ENCODE measurements around the gene NCKAP5L. TPM values are rescaled to one million over a fixed set of nuclear protein-coding genes. Genes with fewer than 3 reads are reported as not detected.

The NCKAP5L gene
- total RNA-seq, 6 donors from 2014 or later = 21.1 to 58.9 (median 30.8) TPM

DNA sequence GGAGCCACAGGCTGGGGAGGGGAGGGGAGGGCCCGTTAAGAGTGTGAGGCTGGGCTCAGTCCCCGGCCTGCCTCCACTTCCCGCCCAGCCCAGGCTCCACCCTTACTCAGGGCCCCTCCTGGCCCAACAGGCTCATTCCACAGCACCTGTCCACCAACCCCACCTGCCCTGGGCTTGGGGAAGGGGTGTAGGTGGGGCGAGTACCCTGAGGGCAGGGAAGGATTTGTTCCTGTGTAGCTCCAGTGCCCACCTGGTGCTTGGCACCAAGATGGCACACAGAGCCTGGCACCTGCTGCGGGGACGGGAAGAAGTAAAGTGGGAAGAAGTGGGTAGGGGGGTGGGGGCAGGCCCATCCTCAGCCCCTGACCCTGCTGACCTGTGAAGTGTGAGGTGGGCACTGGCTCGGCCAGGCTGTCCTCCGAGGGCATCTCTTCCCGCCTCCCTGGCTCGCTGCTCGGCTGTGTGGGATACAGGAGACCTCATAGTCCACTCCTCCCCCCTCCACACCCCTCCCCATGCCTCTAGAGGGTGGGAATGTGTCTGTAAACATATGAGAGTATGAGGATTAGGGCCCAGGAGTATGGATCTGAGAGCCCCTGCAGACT lies 35.1 kb downstream of the NCKAP5L start:
- Histone ChIP-seq H3K4me1 (no peaks in the 10 kb centered on the region), H3K27ac (no peak overlapping the region), H3K36me3 (peaks cover 0 to 61% (median 44%) of the 10 kb centered on the region in 4 donors), H3K9me3 (no peaks in the 10 kb centered on the region), H3K4me3 (no peak overlapping the region), H3K27me3 (no peaks in the 10 kb centered on the region)
- peak in 1 of 2 donors; percentile 46 for DNase-seq
- 76 to 85% methylated on average over 3 to 11 of the region's 11 CpGs for WGBS, 2 donors
- ATAC-seq (ENCODE audit: low FRiP score in 2 of 2) = no peak
- TF ChIP-seq POLR2A (IDR thresholded peaks at IDR 0.05) = no peak
- no peak for TF ChIP-seq EP300 (IDR thresholded peaks at IDR 0.05)

DNA sequence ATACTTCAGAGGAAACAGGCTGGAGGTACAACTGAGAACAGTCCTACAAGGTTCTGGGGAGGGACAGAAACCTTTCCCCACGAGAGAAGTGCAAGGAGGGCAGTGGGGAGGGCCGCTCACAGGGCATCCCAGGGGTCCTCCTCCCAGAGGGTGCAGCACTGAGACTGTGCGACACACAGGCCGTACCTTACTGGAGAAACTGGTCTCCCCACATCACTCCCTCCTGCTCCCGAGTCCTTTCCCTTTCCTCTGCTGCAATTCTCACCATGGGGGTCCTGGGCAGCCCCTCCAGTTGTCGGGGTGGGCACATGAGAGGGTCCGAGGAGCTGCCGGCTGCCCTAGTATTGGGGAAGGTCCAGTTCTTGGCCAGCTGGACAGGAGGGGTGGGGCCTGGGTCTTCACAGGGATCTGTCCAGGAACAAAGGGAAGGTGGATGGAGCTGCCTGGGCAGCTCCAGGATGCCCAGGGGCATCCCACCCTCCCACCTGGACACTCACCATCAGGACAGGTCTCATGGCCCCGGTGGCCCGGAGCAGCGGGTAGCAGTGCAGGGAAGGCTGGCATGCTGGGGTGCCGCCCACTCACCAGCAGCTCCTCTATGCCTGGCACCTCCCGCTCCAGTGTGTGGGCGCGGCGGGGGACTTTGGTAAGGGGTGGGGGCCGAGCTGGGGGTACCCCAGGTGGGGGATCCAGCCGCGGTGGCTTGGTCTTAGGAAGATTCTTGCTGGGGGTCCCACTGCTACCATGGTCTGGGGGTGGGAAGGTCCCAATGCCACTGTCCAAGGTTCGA lies 35.8 kb downstream of the NCKAP5L start:
- no peak for ATAC-seq (ENCODE audit: low FRiP score in 2 of 2)
- TF ChIP-seq POLR2AphosphoS5 (IDR thresholded peaks at IDR 0.05) (no peak), EP300 (IDR thresholded peaks at IDR 0.05) (no peak), POLR2A (IDR thresholded peaks at IDR 0.05) (no peak)
- TF ChIP-seq, protein P1, sequence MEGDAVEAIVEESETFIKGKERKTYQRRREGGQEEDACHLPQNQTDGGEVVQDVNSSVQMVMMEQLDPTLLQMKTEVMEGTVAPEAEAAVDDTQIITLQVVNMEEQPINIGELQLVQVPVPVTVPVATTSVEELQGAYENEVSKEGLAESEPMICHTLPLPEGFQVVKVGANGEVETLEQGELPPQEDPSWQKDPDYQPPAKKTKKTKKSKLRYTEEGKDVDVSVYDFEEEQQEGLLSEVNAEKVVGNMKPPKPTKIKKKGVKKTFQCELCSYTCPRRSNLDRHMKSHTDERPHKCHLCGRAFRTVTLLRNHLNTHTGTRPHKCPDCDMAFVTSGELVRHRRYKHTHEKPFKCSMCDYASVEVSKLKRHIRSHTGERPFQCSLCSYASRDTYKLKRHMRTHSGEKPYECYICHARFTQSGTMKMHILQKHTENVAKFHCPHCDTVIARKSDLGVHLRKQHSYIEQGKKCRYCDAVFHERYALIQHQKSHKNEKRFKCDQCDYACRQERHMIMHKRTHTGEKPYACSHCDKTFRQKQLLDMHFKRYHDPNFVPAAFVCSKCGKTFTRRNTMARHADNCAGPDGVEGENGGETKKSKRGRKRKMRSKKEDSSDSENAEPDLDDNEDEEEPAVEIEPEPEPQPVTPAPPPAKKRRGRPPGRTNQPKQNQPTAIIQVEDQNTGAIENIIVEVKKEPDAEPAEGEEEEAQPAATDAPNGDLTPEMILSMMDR (IDR thresholded peaks at IDR 0.05) = no peak
- Histone ChIP-seq H3K27ac (no peak overlapping the region), H3K9me3 (no peaks in the 10 kb centered on the region), H3K4me1 (no peaks in the 10 kb centered on the region), H3K36me3 (peaks cover 0 to 54% (median 38%) of the 10 kb centered on the region in 4 donors), H3K4me3 (no peak overlapping the region), H3K27me3 (no peaks in the 10 kb centered on the region)
- peak in 1 of 2 donors; percentile 56 for DNase-seq
- WGBS, 2 donors = 91 to 96% methylated on average over 7 to 20 of the region's 20 CpGs

DNA sequence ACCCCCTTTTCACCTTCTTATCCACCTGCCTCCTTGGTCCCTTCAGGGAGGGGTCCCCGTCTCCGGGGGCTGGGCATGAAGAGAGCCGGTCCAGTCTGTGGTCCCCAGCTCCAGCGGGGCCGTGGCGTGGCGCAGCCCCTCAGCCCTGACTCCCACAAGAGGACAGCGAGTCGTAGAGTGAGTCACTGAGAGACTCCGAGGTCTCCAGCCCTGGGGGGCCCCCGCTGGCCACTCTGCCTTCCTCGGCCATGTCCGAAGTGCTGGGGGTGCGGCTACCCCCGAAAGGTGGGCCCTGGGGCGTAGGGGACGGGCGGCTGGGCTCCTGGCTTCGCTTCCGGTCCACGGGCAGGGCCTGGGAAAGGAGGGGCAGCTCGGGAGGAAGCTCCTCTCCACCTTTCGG lies 36.5 kb downstream of the NCKAP5L start:
- ATAC-seq (ENCODE audit: low FRiP score in 2 of 2) (no peak), DNase-seq (peak in 1 of 2 donors; percentile 80)
- no peak overlapping the region for H3K4me3 ChIP-seq
- H3K27me3 ChIP-seq = no peaks in the 10 kb centered on the region
- no peaks in the 10 kb centered on the region for H3K4me1 ChIP-seq
- 89 to 94% methylated on average over 17 to 21 of the region's 23 CpGs for WGBS, 2 donors
- TF ChIP-seq EP300 (IDR thresholded peaks at IDR 0.05) (no peak), POLR2AphosphoS5 (IDR thresholded peaks at IDR 0.05) (no peak), POLR2A (IDR thresholded peaks at IDR 0.05) (no peak)
- TF ChIP-seq, protein P1 (IDR thresholded peaks at IDR 0.05) = no peak
- H3K27ac ChIP-seq = no peak overlapping the region
- H3K9me3 ChIP-seq = no peaks in the 10 kb centered on the region
- H3K36me3 ChIP-seq = peaks cover 0 to 47% (median 31%) of the 10 kb centered on the region in 4 donors

DNA sequence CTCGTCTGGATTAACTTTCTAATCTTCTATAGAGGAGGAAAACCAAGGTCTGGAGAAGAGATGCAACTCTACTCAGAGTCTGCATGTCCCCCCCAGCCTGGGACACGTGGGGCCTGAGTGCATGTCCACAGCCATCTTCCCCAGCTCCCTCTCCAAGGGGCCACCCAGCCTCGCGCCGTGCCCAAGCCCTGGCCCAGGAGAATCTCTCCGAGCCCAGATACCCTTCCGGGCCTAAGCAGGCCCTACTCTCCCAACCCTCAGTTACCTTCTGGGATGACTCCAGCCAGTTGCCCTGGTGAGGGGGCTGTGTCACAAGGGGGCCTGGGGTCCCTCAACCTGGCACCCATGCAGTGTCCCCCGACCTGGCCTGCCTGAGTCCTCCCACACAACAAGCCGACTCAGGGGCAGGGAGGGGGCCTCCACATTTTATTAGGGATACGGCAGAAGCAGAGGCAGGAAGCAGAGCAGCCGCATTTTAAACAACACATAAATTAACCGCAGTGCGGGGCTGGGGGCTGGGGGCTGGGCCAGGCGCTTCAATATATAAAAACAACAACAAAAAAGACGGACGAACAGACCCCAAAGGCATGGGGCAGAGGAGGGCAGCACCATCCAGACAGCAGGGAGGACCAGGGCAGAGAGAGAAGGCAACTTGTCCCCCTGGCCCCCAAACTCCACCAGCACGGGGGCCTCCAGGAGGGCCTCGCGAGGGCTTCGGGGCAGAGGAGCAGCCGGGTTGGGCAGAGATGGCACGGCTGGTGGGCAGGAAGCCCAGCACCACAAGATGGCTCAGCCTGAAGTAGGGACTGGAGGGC lies 37.3 kb downstream of the NCKAP5L start:
- 75 to 87% methylated on average over 19 to 21 of the region's 22 CpGs for WGBS, 2 donors
- Histone ChIP-seq H3K4me1 (no peaks in the 10 kb centered on the region), H3K27me3 (no peaks in the 10 kb centered on the region), H3K9me3 (no peaks in the 10 kb centered on the region), H3K36me3 (peaks cover 0 to 40% (median 24%) of the 10 kb centered on the region in 4 donors), H3K4me3 (no peak overlapping the region), H3K27ac (no peak overlapping the region)
- TF ChIP-seq, protein P1 (IDR thresholded peaks at IDR 0.05) = no peak
- no peak for TF ChIP-seq POLR2A (IDR thresholded peaks at IDR 0.05)
- TF ChIP-seq EP300 (IDR thresholded peaks at IDR 0.05) = no peak
- TF ChIP-seq POLR2AphosphoS5 (IDR thresholded peaks at IDR 0.05) = no peak
- ATAC-seq (ENCODE audit: low FRiP score in 2 of 2) (no peak), DNase-seq (peak in 1 of 2 donors; percentile 54)

DNA sequence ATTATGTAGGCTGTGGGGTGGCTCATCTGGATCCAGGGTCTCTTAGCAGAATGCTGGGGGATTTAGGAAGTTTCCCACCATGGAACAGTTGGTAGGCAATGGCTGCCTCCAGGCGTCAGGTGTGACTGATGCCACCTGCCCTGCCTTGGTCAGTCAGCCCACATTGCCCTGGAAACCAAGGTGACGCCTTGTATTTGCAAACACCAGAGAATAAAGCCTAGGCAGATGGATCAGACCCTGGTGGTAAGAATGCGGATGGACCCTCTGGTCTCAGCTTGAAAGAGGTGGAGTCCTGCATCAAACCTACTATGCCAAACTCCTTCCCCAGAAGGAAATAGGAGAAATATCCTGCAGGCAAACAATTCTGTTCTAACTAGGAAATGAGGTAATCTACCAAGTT lies 38.2 kb downstream of the NCKAP5L start:
- Histone ChIP-seq H3K27me3 (no peaks in the 10 kb centered on the region), H3K36me3 (peaks cover 0 to 31% (median 20%) of the 10 kb centered on the region in 4 donors), H3K9me3 (no peaks in the 10 kb centered on the region), H3K4me1 (peaks cover 0 to 2% (median under 1%) of the 10 kb centered on the region in 4 donors), H3K4me3 (no peak overlapping the region), H3K27ac (no peak overlapping the region)
- WGBS, 2 donors = 76 to 88% methylated on average over 2 to 3 of the region's 3 CpGs
- no peak for TF ChIP-seq POLR2AphosphoS5 (IDR thresholded peaks at IDR 0.05)
- no peak for TF ChIP-seq EP300 (IDR thresholded peaks at IDR 0.05)
- TF ChIP-seq POLR2A (IDR thresholded peaks at IDR 0.05) = no peak
- TF ChIP-seq, protein P1 (IDR thresholded peaks at IDR 0.05) = no peak
- no peak for ATAC-seq (ENCODE audit: low FRiP score in 2 of 2)
- DNase-seq = no peak
